ENCODE data around the gene ASIC1. TPM values are rescaled to one million over a fixed set of nuclear protein-coding genes. Genes with fewer than 3 reads are reported as not detected.

Gene ASIC1
- total and polyA plus RNA-seq, 2 of the 13 experiments (the other 11 are each of a cell fraction or from before 2014, with no cell fraction given), result 0.44 to 1.5 TPM

DNA sequence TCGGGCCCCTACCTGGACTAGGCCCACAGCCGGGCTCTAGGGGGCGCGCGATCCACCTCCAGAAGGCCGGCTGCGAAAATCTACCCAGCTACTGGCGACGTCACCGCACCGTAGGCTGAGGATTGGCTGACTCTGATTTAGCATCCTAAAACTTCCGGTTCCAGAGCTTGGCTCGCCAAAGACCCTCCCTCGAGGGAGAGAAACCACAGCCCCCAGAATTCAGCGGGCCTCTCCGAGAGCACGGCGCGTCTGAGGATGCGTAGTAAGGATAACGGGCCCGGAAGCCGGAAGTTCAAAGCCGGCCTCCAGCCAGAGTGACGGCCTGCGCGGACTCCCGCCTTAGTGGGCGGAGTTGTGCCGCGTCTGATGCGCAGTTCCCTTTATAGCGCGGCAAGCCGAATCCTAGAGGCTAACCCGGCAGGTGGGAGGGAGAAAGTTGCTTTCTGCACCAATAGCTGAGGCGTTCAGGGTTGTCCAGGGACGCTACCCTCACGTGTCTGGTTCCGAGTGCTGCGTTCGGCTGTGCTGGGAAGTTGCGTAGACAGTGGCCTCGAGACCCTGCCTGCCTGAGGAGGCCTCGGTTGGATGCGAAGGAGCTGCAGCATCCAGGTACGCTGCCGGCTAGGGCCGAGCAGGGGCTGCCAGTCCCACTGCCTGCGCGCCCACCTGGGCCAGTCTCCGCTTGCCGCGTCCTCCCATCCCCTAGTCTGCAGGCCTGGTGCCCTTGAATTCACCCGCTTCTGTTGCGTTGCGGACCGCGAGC is 54.5 kb downstream of the ASIC1 start, which contains the start of gene COX14 (continued):
- TF ChIP-seq BCLAF1 (IDR thresholded peaks at IDR 0.05), result no peak
- no peak for TF ChIP-seq NKX3-1 (CRISPR knock-in tag; IDR thresholded peaks at IDR 0.05)
- no peak for TF ChIP-seq ZNF672 (CRISPR knock-in tag; IDR thresholded peaks at IDR 0.05)
- peak; percentile 99 for TF ChIP-seq HNRNPLL (IDR thresholded peaks at IDR 0.05; ENCODE audit: low read depth, low read length, poor library complexity, severe bottlenecking)
- 0 out of 2 replicates have a peak, but pooled peaks have one; percentile 55 for TF ChIP-seq ZNF510 (CRISPR knock-in tag; IDR thresholded peaks at IDR 0.05; ENCODE audit: low read depth)
- TF ChIP-seq ZNF292 (CRISPR knock-in tag; IDR thresholded peaks at IDR 0.05; ENCODE audit: borderline replicate concordance, low read depth), result peak; percentile 92
- TF ChIP-seq SKIL (CRISPR knock-in tag; IDR thresholded peaks at IDR 0.05; ENCODE audit: borderline replicate concordance), result no peak
- peak; percentile 56; the same call in 1 of the 2 replicates for TF ChIP-seq MYC (CRISPR knock-in tag; IDR thresholded peaks at IDR 0.05; ENCODE audit: borderline replicate concordance)
- TF ChIP-seq CBFB (CRISPR knock-in tag; IDR thresholded peaks at IDR 0.05), result no peak
- TF ChIP-seq IRF9 (CRISPR knock-in tag; IDR thresholded peaks at IDR 0.05; ENCODE audit: borderline replicate concordance), result no peak
- no peak for TF ChIP-seq THYN1 (CRISPR knock-in tag; IDR thresholded peaks at IDR 0.05; ENCODE audit: borderline replicate concordance, low read depth)
- no peak for TF ChIP-seq NFIC (IDR thresholded peaks at IDR 0.05; ENCODE audit: low read length)
- TF ChIP-seq PREB (CRISPR knock-in tag; IDR thresholded peaks at IDR 0.05), result no peak
- TF ChIP-seq, protein P1, sequence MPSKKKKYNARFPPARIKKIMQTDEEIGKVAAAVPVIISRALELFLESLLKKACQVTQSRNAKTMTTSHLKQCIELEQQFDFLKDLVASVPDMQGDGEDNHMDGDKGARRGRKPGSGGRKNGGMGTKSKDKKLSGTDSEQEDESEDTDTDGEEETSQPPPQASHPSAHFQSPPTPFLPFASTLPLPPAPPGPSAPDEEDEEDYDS (CRISPR knock-in tag; IDR thresholded peaks at IDR 0.05), result peak; percentile 94
- TF ChIP-seq ZNF329 (CRISPR knock-in tag; IDR thresholded peaks at IDR 0.05; ENCODE audit: low read depth), result no peak
- peak; percentile 96 for TF ChIP-seq SAP130 (CRISPR knock-in tag; IDR thresholded peaks at IDR 0.05; ENCODE audit: low read depth)
- no peak for TF ChIP-seq HOXA5 (CRISPR knock-in tag; IDR thresholded peaks at IDR 0.05)
- TF ChIP-seq ELF1 (CRISPR knock-in tag; IDR thresholded peaks at IDR 0.05), result peak; percentile 98
- TF ChIP-seq ATF2 (CRISPR knock-in tag; IDR thresholded peaks at IDR 0.05), result peak; percentile 29; the same call in 1 of the 2 replicates

All from HepG2 (cell line).